Measurements from ENCODE around the gene GPAT2.
A peak's percentile ranks its signal among the peaks of the same experiment; 100 is the strongest.
"Not testable (repeated sequence)": the region's sequence is repeated elsewhere in the genome, so short reads cannot be mapped to it uniquely, and the experiment has no call there.

Gene GPAT2

DNA sequence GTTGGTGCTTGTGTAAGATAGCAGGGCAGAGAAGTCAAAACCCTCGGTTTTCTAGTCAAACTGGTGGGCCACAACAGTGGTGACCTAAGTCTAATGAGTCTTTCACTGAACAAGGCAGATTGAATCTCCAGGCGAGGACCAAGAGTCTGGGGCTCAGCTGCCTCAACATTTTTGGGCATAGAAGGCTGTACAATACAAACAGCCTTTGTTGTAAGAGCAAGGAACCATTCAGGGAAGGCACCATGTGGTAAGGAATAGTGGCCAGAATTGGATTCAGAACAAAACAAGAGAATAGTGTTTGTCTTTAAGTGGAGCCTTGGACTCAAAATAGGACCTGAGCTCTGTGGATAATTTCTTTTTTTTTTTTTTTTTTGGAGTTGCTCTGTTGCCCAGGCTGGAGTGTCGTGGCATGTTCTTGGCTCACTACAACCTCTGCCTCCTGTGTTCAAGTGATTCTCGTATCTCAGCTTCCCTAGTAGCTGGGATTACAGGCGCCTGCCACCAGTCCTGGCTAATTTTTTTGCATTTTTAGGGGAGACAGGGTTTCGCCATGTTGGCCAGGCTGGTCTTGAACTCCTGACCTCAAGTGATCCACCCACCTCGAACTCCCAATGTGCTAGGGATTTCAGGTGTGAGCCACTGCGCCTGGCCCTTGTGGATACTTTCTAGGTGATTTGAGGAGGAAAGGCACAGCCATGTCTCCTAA lies 22.5 kb downstream of the GPAT2 start:
- not testable (repeated sequence) for H3K4me3 ChIP-seq (ENCODE audit: low read depth, low read length); DNase-seq (ENCODE audit: low read depth)

DNA sequence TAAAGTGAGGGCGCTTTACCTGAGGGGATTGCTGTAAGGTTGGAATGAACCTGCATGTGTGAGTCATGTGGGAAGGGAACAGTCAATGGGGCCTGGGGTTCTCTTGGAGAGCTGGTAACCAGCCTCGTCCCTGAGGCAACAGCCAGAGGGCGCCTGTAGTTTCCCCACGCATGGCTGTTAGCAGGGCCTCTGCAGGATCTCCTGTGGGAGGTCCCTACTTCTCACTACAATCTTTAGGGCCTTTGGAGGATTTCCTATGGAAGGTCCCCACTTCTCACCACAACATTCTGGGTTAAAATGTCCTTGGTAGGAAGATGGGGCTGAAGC lies 23.6 kb downstream of the GPAT2 start:
- TF ChIP-seq, protein P1, sequence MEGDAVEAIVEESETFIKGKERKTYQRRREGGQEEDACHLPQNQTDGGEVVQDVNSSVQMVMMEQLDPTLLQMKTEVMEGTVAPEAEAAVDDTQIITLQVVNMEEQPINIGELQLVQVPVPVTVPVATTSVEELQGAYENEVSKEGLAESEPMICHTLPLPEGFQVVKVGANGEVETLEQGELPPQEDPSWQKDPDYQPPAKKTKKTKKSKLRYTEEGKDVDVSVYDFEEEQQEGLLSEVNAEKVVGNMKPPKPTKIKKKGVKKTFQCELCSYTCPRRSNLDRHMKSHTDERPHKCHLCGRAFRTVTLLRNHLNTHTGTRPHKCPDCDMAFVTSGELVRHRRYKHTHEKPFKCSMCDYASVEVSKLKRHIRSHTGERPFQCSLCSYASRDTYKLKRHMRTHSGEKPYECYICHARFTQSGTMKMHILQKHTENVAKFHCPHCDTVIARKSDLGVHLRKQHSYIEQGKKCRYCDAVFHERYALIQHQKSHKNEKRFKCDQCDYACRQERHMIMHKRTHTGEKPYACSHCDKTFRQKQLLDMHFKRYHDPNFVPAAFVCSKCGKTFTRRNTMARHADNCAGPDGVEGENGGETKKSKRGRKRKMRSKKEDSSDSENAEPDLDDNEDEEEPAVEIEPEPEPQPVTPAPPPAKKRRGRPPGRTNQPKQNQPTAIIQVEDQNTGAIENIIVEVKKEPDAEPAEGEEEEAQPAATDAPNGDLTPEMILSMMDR (IDR thresholded peaks at IDR 0.05; ENCODE audit: low read depth, low read length): peak; percentile 46
- peak; percentile 69 for DNase-seq (ENCODE audit: low read depth)
- H3K4me3 ChIP-seq (ENCODE audit: low read depth, low read length): peak overlapping the region; percentile 57

DNA sequence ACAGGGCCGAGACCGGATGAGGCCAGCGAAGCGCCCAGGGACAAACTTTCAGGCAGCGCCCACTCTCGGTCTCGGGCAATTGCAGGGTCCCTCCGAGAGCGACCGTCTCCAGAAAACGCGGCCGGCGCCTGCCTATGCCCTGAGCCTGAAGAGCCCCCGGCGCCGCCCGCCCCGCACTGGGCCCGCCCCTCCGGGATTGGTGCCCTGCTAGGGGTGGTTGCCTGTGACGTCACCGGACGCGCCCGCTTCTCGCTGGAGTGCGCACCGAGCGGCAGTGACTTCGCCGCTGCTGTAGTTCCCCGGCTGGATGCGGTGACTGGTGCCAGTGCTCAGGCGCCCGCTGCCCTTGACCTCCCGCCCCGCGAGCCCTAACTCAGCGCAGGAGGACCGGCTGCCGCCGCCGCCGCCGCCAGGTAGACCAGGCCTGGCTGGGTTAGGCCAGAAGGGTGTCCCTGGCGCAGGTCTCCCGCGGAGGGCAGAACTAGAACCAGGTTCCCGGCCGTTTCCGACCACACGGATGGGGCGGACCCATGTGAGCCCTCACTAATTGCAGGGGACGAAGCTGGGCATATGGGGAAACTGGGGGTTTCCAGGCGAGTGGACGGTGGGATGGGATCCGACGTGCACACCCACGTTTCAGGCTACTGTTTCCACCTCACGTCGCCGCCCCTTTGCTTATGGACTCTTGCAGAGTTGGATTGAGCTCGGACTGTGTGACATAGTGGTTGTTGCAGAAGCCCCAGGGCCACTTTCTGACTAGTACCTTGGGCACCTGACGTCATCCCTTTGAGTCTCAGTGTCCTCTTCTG lies 24.2 kb downstream of the GPAT2 start:
- H3K4me3 ChIP-seq (ENCODE audit: low read depth, low read length): peak overlapping the region; percentile 57
- DNase-seq (ENCODE audit: low read depth): peak; percentile 95

DNA sequence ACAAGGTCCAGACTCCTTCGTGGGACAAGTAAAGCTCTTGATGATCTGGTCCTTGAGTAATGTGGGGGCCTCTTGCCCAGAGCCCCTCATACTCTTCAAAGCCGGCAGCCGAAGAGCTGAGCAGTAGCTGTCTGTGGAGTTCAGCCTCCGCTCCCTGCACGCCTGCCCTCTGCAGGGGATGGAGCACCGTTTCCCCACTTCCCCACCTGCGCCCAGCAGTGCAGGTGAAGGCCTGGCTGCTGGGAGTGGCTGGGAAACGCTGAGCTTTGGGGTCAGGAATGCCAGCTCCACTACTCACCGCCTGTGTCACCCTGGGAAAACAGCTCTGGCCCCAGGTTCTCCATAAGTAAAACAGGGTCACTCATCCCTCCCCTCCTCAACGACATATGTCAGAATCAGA lies 24.9 kb downstream of the GPAT2 start:
- DNase-seq (ENCODE audit: low read depth): not testable (repeated sequence)
- peak overlapping the region; percentile 32 for H3K4me3 ChIP-seq (ENCODE audit: low read depth, low read length)

DNA sequence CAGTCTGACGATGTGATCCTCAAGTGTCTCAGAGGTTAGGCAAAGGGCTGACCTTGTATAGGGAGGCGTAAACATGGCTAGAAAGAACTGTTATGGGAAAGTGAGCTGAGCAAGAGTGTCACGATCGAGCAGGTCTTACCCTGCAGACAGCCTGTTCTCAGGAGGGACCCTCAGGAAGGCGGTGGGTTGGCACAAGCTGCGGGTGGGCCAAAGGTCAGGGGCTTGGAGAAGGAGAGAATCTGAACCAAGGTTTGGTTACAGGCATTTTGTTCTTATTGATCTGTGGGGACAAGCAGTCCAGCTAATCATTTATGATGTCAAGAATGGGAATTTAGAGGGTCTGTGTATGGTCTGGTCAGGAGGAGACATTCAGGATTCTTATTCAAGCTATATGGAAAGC lies 26.7 kb downstream of the GPAT2 start:
- DNase-seq (ENCODE audit: low read depth); H3K4me3 ChIP-seq (ENCODE audit: low read depth, low read length): not testable (repeated sequence)

DNA sequence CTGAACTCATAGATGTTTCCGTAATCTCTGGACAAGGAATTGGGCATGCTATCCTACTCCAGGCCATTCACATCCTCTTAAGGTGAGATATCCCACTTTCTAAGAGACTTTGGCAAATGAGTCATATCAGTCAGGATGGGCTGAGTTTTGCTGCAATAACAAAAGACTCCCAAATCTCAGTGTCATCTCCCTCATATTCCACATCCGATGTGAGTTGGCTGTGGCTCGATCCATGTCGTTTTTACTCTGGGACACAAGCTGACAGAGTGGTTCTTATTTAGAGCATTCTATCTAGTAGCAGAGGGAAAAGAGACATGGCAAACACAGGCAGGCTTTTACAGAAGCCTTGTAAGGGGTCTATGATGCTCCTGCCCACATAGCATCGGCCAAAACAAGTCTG lies 28.5 kb downstream of the GPAT2 start:
- not testable (repeated sequence) for DNase-seq (ENCODE audit: low read depth); H3K4me3 ChIP-seq (ENCODE audit: low read depth, low read length)

DNA sequence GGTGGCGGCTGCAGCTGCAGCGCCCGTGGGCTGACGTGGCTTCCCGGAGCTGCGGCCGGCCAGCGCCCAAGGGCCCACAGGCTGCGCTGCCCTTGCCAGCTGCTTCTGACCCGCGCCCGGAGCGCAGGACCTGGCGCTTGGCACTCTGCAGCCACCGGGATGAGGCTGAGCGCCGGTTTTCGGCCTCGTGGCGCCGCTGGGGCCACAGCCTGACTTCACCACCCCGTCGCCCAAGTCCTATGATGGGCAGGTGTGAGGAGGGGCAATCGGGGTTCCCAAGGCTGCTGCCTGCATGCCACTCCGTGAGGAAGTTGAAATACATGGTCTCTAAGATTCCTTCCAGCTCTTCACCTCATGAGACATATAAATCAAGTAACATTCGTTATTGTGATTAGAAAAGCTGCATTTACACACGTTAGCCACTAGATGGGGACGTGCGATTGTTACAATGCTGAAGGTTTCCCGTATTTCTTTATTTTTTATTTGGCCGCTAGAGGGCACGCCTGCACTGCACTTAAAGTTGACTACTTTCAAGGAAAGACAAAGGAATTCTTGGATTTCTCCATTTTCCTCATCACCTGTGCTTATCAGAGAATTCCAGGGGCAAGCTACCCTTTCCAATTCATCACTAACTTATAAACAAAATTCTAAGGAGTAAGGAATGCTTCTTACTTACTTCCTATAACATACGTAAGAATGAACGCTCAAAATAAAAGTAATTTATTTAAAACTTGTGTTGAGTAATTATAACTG lies 42.0 kb downstream of the GPAT2 start:
- TF ChIP-seq, protein P1 (IDR thresholded peaks at IDR 0.05; ENCODE audit: low read depth, low read length): peak; percentile 62
- DNase-seq (ENCODE audit: low read depth): peak; percentile 72
- peak overlapping the region; percentile 61 for H3K4me3 ChIP-seq (ENCODE audit: low read depth, low read length)

DNA sequence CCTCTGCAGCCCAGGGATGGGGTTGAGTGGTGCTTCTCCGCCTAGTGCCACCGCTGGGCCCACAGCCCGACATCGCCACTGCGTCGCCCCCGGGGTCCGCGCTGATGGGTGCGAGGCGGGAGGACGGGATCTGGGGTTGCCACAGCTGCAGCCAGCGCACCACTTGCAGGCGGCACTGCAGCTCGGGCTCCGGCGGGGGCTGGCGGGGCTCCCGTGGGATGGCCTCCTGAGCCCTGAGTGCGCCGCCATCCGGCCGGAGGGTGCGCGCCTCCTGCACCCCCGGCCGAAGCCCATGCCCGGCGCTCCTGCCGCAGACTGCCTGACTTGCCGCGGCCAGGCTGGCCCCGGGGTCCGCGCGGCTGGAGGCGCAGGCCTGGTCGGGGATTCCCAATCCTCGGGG lies 42.6 kb downstream of the GPAT2 start:
- peak overlapping the region; percentile 61 for H3K4me3 ChIP-seq (ENCODE audit: low read depth, low read length)
- DNase-seq (ENCODE audit: low read depth): not testable (repeated sequence)

DNA sequence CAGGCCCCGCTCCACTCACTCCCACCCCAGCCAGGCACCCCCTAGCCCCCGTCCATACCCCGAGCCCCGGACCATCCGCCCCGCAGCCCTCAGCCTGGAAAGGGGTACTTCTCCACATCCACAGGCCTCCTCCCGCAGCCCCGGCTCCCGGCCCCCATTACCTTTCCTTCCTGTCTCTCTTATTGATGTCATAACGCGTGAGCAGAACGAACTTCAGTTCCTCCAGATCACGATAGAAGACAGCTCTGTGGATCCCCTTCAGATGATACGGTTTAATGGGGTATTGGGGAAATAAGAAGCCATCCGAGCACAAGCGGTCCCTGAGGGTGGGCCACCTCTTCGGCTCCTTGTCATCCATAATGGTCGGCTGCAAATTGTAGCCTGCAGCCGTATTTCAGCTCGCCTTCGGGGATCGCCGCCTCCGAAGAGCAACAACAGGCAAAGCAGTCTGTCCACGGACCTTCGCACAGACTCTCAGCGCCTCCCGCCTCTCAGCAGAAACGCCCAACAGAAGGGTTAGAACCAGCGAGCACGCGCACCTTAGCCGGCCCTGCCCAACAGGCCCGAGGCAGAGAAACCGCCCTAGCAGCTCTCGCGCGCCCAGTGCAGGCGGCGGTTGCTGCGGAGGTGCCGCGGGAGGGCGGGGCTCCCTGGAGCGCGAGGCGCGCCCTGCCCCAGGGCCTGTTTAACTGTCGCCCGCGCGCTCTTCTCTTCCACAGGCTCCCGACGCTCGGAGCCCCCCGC lies 43.2 kb downstream of the GPAT2 start, which contains the start of gene ANKRD36C:
Gene ANKRD36C (minus strand): TSS at position 474 of the 744 bp plus-strand sequence. CDS start 116 bp downstream, at position 358.
- H3K4me3 ChIP-seq (ENCODE audit: low read depth, low read length): peak within 1 kb of the TSS; percentile 92
- peak; percentile 69 for DNase-seq (ENCODE audit: low read depth)

DNA sequence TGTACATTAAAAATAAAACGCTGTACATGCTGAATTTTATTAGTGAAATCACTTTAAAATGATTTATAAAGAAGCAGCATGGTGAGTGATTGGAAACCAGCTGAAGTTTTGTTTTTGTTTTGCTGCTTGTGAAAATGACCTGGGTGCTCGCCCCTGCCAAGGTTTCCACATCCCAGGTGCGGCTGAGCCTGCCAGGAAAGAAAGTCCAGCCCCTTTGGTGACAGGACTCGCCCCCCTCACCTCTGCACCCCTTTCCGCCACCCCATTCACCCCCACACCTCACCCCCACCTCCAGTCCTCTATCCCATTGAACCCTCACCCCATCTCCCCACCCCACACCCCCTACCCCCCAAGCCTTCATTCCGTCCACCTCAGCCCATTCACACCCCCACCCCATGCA lies 43.8 kb downstream of the GPAT2 start:
- not testable (repeated sequence) for DNase-seq (ENCODE audit: low read depth)
- peak overlapping the region; percentile 50 for H3K4me3 ChIP-seq (ENCODE audit: low read depth, low read length)

Data from NB4 (cell line).